GM23338 (cell line): ENCODE data around the gene KLHL13. TPM values are rescaled to one million over a fixed set of nuclear protein-coding genes. Genes with fewer than 3 reads are reported as not detected.
A peak's percentile ranks its signal among the peaks of the same experiment; 100 is the strongest.

Experiments used
- ATAC-seq: fragments of 200-7000 bp; cut with Tn5 transposase; 3 replicates; pipeline ENCODE4 v1.9.1; 2020
- DNase-seq: peaks from one replicate; pipeline ENCODE4 v3.0.0-alpha.2; 2015; ENCODE audit warnings: low spot score
- H2AFZ ChIP-seq: fragments of 200-600 bp; sonication (generic); 2 replicates; pipeline ENCODE4 v1.8.0; 2016; ENCODE audit warnings: antibody characterized with exemption, mild to moderate bottlenecking, moderate library complexity
- H3F3A ChIP-seq: fragments of 200-600 bp; sonication (generic); replicated peaks from 2 replicates; pipeline ENCODE4 v1.8.0; 2017; ENCODE audit warnings: antibody characterized with exemption, mixed run types, low read depth
- H3K27ac ChIP-seq: fragments of 200-600 bp; sonication (generic); 2 replicates; pipeline ENCODE4 v1.6.1; 2016; ENCODE audit warnings: low read depth
- H3K27me3 ChIP-seq: fragments of 200-600 bp; sonication (generic); 2 replicates; pipeline ENCODE4 v1.8.0; 2016; ENCODE audit warnings: mild to moderate bottlenecking, mixed run types, moderate library complexity; ENCODE audit not compliant: insufficient read depth
- H3K36me3 ChIP-seq: fragments of 200-600 bp; sonication (generic); 2 replicates; pipeline ENCODE4 v1.8.0; 2016; ENCODE audit warnings: mild to moderate bottlenecking; ENCODE audit not compliant: insufficient read depth
- H3K4me1 ChIP-seq: fragments of 200-600 bp; sonication (generic); 2 replicates; pipeline ENCODE4 v1.8.0; 2016; ENCODE audit warnings: mild to moderate bottlenecking, moderate library complexity; ENCODE audit not compliant: insufficient read depth
- H3K4me2 ChIP-seq: fragments of 200-600 bp; sonication (generic); 2 replicates; pipeline ENCODE4 v1.7.1; 2017; ENCODE audit warnings: mixed run types
- H3K4me3 ChIP-seq: fragments of 200-600 bp; sonication (generic); 2 replicates; pipeline ENCODE4 v1.6.1; 2016; ENCODE audit warnings: mixed run types
- H3K79me2 ChIP-seq: fragments of 200-600 bp; sonication (generic); replicated peaks from 2 replicates; pipeline ENCODE4 v1.8.0; 2017; ENCODE audit warnings: mild to moderate bottlenecking; ENCODE audit not compliant: insufficient read depth
- H3K9me2 ChIP-seq: fragments of 200-600 bp; sonication (generic); 2 replicates; pipeline ENCODE4 v1.8.0; 2017; ENCODE audit not compliant: insufficient read depth
- H4K20me1 ChIP-seq: fragments of 200-600 bp; sonication (generic); replicated peaks from 2 replicates; pipeline ENCODE4 v1.8.0; 2017; ENCODE audit warnings: mild to moderate bottlenecking; ENCODE audit not compliant: insufficient read depth
- H3K27ac Mint-ChIP-seq: 2 replicates; pipeline ENCODE4 v1.8.0; 2020; ENCODE audit warnings: inconsistent platforms, mild to moderate bottlenecking, moderate library complexity, mixed read lengths
- H3K27me3 Mint-ChIP-seq: 3 replicates; pipeline ENCODE4 v1.8.0; 2022; ENCODE audit warnings: low read depth, mild to moderate bottlenecking, moderate library complexity, mixed read lengths, inconsistent platforms; ENCODE audit not compliant: insufficient read depth, poor library complexity
- H3K36me3 Mint-ChIP-seq: 3 replicates; pipeline ENCODE4 v1.8.0; 2021; ENCODE audit warnings: low read depth, mild to moderate bottlenecking, inconsistent platforms, moderate library complexity, mixed read lengths
- H3K4me1 Mint-ChIP-seq: 3 replicates; pipeline ENCODE4 v1.8.0; 2020; ENCODE audit warnings: mild to moderate bottlenecking, inconsistent platforms, mixed read lengths
- H3K4me3 Mint-ChIP-seq: 3 replicates; pipeline ENCODE4 v1.8.0; 2021; ENCODE audit warnings: moderate library complexity, mild to moderate bottlenecking, inconsistent platforms, mixed read lengths
- H3K9me3 Mint-ChIP-seq: 3 replicates; pipeline ENCODE4 v1.8.0; 2020; ENCODE audit warnings: moderate library complexity, mild to moderate bottlenecking, inconsistent platforms, mixed read lengths
- CREB1 ChIP-seq: fragments of 250-450 bp; sonication (Bioruptor Pico); IDR thresholded peaks from 2 replicates; pipeline ENCODE4 v1.5.0; 2020; ENCODE audit warnings: low read depth, mild to moderate bottlenecking, moderate library complexity
- EZH2 ChIP-seq: fragments of 200-600 bp; sonication (generic); IDR thresholded peaks from one replicate; pipeline ENCODE4 v1.8.0; 2017; ENCODE audit warnings: antibody characterized with exemption, mild to moderate bottlenecking, low read depth; ENCODE audit not compliant: unreplicated experiment
- NANOG ChIP-seq: IDR thresholded peaks from 2 replicates; pipeline ENCODE4 v1.6.1; 2016; ENCODE audit warnings: antibody characterized with exemption, borderline replicate concordance
- POLR2AphosphoS5 ChIP-seq: IDR thresholded peaks from 2 replicates; pipeline ENCODE4 v1.6.1; 2016; ENCODE audit warnings: antibody characterized with exemption, low read depth
- long read RNA-seq: library from polyadenylated mRNA; unstranded; transcript quantifications from one replicate; pipeline ENCODE4 v2.0.0, GENCODE V29; 2020; ENCODE audit not compliant: unreplicated experiment
- polyA plus RNA-seq: library from polyadenylated mRNA; unstranded; fragments of >200 nt; fragmentation: Nextera tagmentation; extraction: Ambion mirVana; gene quantifications from 2 replicates; pipeline ENCODE4 v1.2.1, GENCODE V29; 2016
- total RNA-seq: library from RNA; depleted of rRNA; stranded (reverse); fragments of >200 nt; shearing (Covaris generic); gene quantifications from 2 replicates; pipeline ENCODE4 v1.2.3, GENCODE V29; 2014; rRNA removed
- TF ChIP-seq, protein P1 (sequence below), 2 experiments: fragments of 200-600 bp in 1 of 2; sonication (generic) in 1 of 2; conservative IDR thresholded peaks; 2 replicates each; pipeline versions ENCODE4 v1.5.1 to v1.6.1; 2016 to 2017; ENCODE audit warnings: antibody characterized with exemption in 2 of 2, low read depth in 2 of 2, mild to moderate bottlenecking in 2 of 2, moderate library complexity in 1 of 2

Gene KLHL13
- 10.8 and 10.9 TPM in 2 replicates for total RNA-seq
- 4.5 and 5.9 TPM in 2 replicates for polyA plus RNA-seq
- long read RNA-seq, partial matches to known transcripts: 0 of 3 reads
- long read RNA-seq, other reads (novel, unspliced or antisense): 0 of 3 reads

GRCh38 chrX:118116713-118117550, at the start of gene KLHL13:
Gene KLHL13, minus strand, starts transcription at chrX:118116810. Its CDS starts 88,337 bp downstream, at chrX:118028473.
- peak; percentile 79 for ATAC-seq
- Mint-ChIP-seq H3K27ac (no peak within 1 kb of the TSS), H3K4me1 (peaks cover 9% of the 10 kb centered on the region), H3K36me3 (peaks cover 3% of the 10 kb centered on the region; the same call in 1 of the 3 replicates), H3K27me3 (no peaks in the 10 kb centered on the region), H3K4me3 (peak within 1 kb of the TSS; percentile 93), H3K9me3 (no peaks in the 10 kb centered on the region)
- no peaks in the 10 kb centered on the region for H3K9me2 ChIP-seq
- H3K27me3 ChIP-seq: peaks cover 17% of the 10 kb centered on the region
- H3K4me3 ChIP-seq: peak within 1 kb of the TSS; percentile 64
- no peaks in the 10 kb centered on the region for H4K20me1 ChIP-seq
- TF ChIP-seq, protein P1, sequence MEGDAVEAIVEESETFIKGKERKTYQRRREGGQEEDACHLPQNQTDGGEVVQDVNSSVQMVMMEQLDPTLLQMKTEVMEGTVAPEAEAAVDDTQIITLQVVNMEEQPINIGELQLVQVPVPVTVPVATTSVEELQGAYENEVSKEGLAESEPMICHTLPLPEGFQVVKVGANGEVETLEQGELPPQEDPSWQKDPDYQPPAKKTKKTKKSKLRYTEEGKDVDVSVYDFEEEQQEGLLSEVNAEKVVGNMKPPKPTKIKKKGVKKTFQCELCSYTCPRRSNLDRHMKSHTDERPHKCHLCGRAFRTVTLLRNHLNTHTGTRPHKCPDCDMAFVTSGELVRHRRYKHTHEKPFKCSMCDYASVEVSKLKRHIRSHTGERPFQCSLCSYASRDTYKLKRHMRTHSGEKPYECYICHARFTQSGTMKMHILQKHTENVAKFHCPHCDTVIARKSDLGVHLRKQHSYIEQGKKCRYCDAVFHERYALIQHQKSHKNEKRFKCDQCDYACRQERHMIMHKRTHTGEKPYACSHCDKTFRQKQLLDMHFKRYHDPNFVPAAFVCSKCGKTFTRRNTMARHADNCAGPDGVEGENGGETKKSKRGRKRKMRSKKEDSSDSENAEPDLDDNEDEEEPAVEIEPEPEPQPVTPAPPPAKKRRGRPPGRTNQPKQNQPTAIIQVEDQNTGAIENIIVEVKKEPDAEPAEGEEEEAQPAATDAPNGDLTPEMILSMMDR (conservative IDR thresholded peaks at IDR 0.05; ENCODE audit: low read depth in 2 of 2): peak in 1 of 2 experiments; percentile 26; a peak in 2 of 4 replicates
- TF ChIP-seq CREB1 (CRISPR knock-in tag): no peak
- TF ChIP-seq POLR2AphosphoS5: 0 out of 2 replicates have a peak, but pooled peaks have one; percentile 29
- H3F3A ChIP-seq: no peaks in the 10 kb centered on the region
- peak within 1 kb of the TSS; percentile 83 for H2AFZ ChIP-seq
- no peaks in the 10 kb centered on the region for H3K36me3 ChIP-seq
- H3K4me2 ChIP-seq: peak within 1 kb of the TSS; percentile 83
- peak; percentile 50 for DNase-seq
- H3K79me2 ChIP-seq: no peaks in the 10 kb centered on the region
- H3K27ac ChIP-seq: no peak within 1 kb of the TSS
- H3K4me1 ChIP-seq: no peaks in the 10 kb centered on the region

- Histone ChIP-seq H3K27me3 (no peaks in the 10 kb centered on the region), H3K36me3 (no peaks in the 10 kb centered on the region), H4K20me1 (no peaks in the 10 kb centered on the region), H2AFZ (no peak overlapping the region), H3K27ac (no peak overlapping the region), H3K4me2 (no peak overlapping the region), H3F3A (no peaks in the 10 kb centered on the region), H3K79me2 (no peaks in the 10 kb centered on the region), H3K4me1 (no peaks in the 10 kb centered on the region), H3K9me2 (no peaks in the 10 kb centered on the region), H3K4me3 (no peak overlapping the region)
- no peak for TF ChIP-seq NANOG
- no peak for TF ChIP-seq POLR2AphosphoS5
- TF ChIP-seq EZH2: no peak
- ATAC-seq: no peak
- Mint-ChIP-seq H3K27me3 (no peaks in the 10 kb centered on the region), H3K4me3 (no peak overlapping the region), H3K27ac (no peak overlapping the region), H3K36me3 (no peaks in the 10 kb centered on the region), H3K4me1 (no peaks in the 10 kb centered on the region), H3K9me3 (no peaks in the 10 kb centered on the region)
- no peak for DNase-seq
Measured at GRCh38 chrX:118164138-118164537, 47.5 kb upstream of the KLHL13 start.

DNA sequence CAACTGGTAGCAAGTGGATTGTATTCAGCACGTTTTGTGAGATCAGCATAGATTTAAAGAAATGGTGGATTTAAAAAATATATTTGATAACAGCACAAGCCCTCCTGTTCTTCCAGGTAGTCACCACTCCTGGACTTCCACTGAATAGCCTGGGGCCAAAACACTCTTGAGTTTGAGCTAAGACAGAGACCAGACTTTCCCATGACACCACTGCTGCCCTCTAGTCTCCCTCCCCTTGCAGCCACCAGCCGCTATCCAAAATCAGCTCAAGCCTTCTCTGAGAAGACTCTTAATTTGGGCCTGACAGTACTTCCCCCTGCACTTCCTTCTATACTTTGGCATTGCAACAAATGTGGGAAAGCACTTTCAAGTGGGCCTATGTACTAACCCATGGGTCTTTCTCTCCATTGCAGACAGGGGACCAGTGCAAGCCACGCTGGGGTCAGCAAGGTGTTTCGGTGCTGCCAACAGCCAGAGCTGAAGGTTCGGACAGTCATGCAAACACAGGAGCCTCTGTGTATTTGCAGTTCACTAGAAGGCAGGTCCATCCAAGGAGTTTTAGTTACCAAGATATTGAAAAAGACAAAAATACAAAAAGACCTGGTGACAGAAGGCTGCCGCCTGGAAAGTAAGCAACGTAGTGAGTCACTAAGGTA, 40.5 kb upstream of the KLHL13 start:
- H3K27ac Mint-ChIP-seq: no peak overlapping the region
- Histone ChIP-seq H3K27me3 (no peaks in the 10 kb centered on the region), H3K36me3 (no peaks in the 10 kb centered on the region), H3K4me1 (no peaks in the 10 kb centered on the region), H4K20me1 (no peaks in the 10 kb centered on the region), H3K79me2 (no peaks in the 10 kb centered on the region), H3K4me3 (no peak overlapping the region), H3K27ac (no peak overlapping the region), H3K9me2 (no peaks in the 10 kb centered on the region), H2AFZ (no peak overlapping the region), H3F3A (no peaks in the 10 kb centered on the region), H3K4me2 (no peak overlapping the region)
- no peaks in the 10 kb centered on the region for H3K36me3 Mint-ChIP-seq
- H3K9me3 Mint-ChIP-seq: no peaks in the 10 kb centered on the region
- H3K4me3 Mint-ChIP-seq: no peak overlapping the region
- peaks cover 3% of the 10 kb centered on the region; the same call in 2 of the 3 replicates for H3K4me1 Mint-ChIP-seq
- peak; percentile 3 for DNase-seq
- no peak for TF ChIP-seq EZH2
- no peak for ATAC-seq
- H3K27me3 Mint-ChIP-seq: peaks cover 2% of the 10 kb centered on the region
